OCI-LY7 (cell line): ENCODE measurements around the gene POLR2E. TPM values are rescaled to one million over a fixed set of nuclear protein-coding genes. Genes with fewer than 3 reads are reported as not detected.

Source experiments
- BruUV-seq: library from RNA; stranded (reverse); fragments of 400-500 nt; replicated peaks from 2 replicates; lab custom pipeline; 2021; lab: Mats Ljungman, UMichigan
- CTCF ChIA-PET: fragments of 300-600 bp; sonication (Branson Sonifier 250); formaldehyde crosslinking; loops from one replicate; lab custom pipeline; 2022; ENCODE audit warnings: antibody characterized with exemption; ENCODE audit not compliant: unreplicated experiment; lab: Charles Lee
- POLR2A ChIA-PET: fragments of 300-600 bp; sonication (Branson Sonifier 250); formaldehyde crosslinking; loops from one replicate; lab custom pipeline; 2022; ENCODE audit warnings: antibody characterized with exemption; lab: Charles Lee
- DNase-seq: peaks from one replicate; pipeline ENCODE4 v3.0.0-alpha.2; 2015; ENCODE audit warnings: low spot score
- H2AFZ ChIP-seq: fragments of 200-600 bp; sonication (generic), shearing (Covaris generic); 2 replicates; pipeline ENCODE4 v1.6.1; 2014; ENCODE audit warnings: mild to moderate bottlenecking, antibody characterized with exemption, low read length, moderate library complexity
- H3K27ac ChIP-seq: fragments of 200-600 bp; sonication (generic); 2 replicates; pipeline ENCODE4 v1.5.1; 2014; ENCODE audit warnings: mixed run types, low read depth, mild to moderate bottlenecking, moderate library complexity, low read length, inconsistent platforms; ENCODE audit not compliant: poor library complexity, severe bottlenecking
- H3K36me3 ChIP-seq: fragments of 200-600 bp; sonication (generic); 2 replicates; pipeline ENCODE4 v1.6.1; 2014; ENCODE audit warnings: mild to moderate bottlenecking, antibody characterized with exemption, low read length, moderate library complexity, mixed read lengths; ENCODE audit not compliant: insufficient read depth
- H3K4me1 ChIP-seq: fragments of 200-600 bp; sonication (generic); 2 replicates; pipeline ENCODE4 v1.5.1; 2014; ENCODE audit warnings: mild to moderate bottlenecking, low read length; ENCODE audit not compliant: insufficient read depth, poor library complexity, severe bottlenecking
- H3K4me2 ChIP-seq: fragments of 200-600 bp; sonication (generic); 2 replicates; pipeline ENCODE4 v1.6.1; 2014; ENCODE audit warnings: mild to moderate bottlenecking, low read length
- H3K4me3 ChIP-seq: fragments of 200-600 bp; sonication (generic); 2 replicates; pipeline ENCODE4 v1.5.1; 2014; ENCODE audit warnings: mild to moderate bottlenecking, low read depth, low read length; ENCODE audit not compliant: poor library complexity, severe bottlenecking
- H3K79me2 ChIP-seq: fragments of 200-600 bp; sonication (generic); 2 replicates; pipeline ENCODE4 v1.6.1; 2016; ENCODE audit warnings: low read depth, mild to moderate bottlenecking, low read length, moderate library complexity, mixed read lengths; ENCODE audit not compliant: insufficient read depth
- H3K9me2 ChIP-seq: fragments of 200-600 bp; sonication (generic); 2 replicates; pipeline ENCODE4 v1.6.1; 2016; ENCODE audit warnings: mild to moderate bottlenecking, low read length, mixed read lengths; ENCODE audit not compliant: insufficient read depth
- H3K9me3 ChIP-seq: fragments of 200-600 bp; sonication (generic); 2 replicates; pipeline ENCODE4 v1.6.1; 2014; ENCODE audit warnings: mild to moderate bottlenecking, mixed run types, low read length, mixed read lengths
- H4K20me1 ChIP-seq: fragments of 200-600 bp; sonication (generic); 2 replicates; pipeline ENCODE4 v1.6.1; 2014; ENCODE audit warnings: mild to moderate bottlenecking, antibody characterized with exemption, low read length, moderate library complexity, mixed read lengths; ENCODE audit not compliant: insufficient read depth
- CTCF ChIP-seq: fragments of 200-600 bp; sonication (generic); conservative IDR thresholded peaks from 2 replicates; pipeline ENCODE4 v1.5.1; 2014; ENCODE audit warnings: mild to moderate bottlenecking, antibody characterized with exemption, low read length, moderate library complexity, mixed read lengths
- EZH2phosphoT487 ChIP-seq: fragments of 200-600 bp; sonication (generic); IDR thresholded peaks from 2 replicates; pipeline ENCODE4 v1.6.1; 2018; ENCODE audit warnings: low read depth, borderline replicate concordance, mild to moderate bottlenecking, mixed run types, antibody characterized with exemption, low read length, moderate library complexity, mixed read lengths
- intact Hi-C: fragments of 100-400 bp; cut with micrococcal nuclease; formaldehyde crosslinking; loops from one replicate; pipeline ENCODE4 v1.10.0; 2022; ENCODE audit not compliant: unreplicated experiment
- total RNA-seq, 2 experiments: library from RNA; depleted of rRNA in 1 of 2; stranded (reverse); fragments of >200 nt in 1 of 2; shearing (Covaris generic) in 1 of 2; gene quantifications; 2 replicates each; pipeline ENCODE4 v1.2.3, GENCODE V29; 2014 to 2022

POLR2E gene
- total RNA-seq, 2 experiments from 2014 or later: 153 to 193 TPM

- ChIA-PET CTCF (no interaction called here), POLR2A (interaction anchor here (0.8 to 3.2 kb wide), 2 partner anchors 15 to 20 kb away, joined by 5 to 15 read pairs; partner anchors contain the start of genes CNN2, RNU6-2 and TMEM259)
- Histone ChIP-seq H3K4me3 (peak overlapping the region; percentile 85), H3K9me2 (no peaks in the 10 kb centered on the region), H3K4me2 (peak overlapping the region; percentile 93), H2AFZ (no peak overlapping the region), H3K36me3 (peaks cover 16% of the 10 kb centered on the region), H3K27ac (no peak overlapping the region), H4K20me1 (no peaks in the 10 kb centered on the region; the same call in 1 of the 2 replicates), H3K79me2 (0 out of 2 replicates have a peak, but pooled peaks cover 5% of the 10 kb centered on the region), H3K4me1 (peaks cover 52% of the 10 kb centered on the region), H3K9me3 (no peaks in the 10 kb centered on the region)
- TF ChIP-seq CTCF: no peak
- TF ChIP-seq EZH2phosphoT487: no peak
- BruUV-seq: no TSS peak
- no peak for DNase-seq
- intact Hi-C loops: loop anchor here (2.0 kb wide), 1 partner anchor 15 kb away; the partner anchor contains the start of gene CNN2
These were observed 53.8 kb downstream of the POLR2E start for GRCh38 chr19:1041272-1041834.

- Histone ChIP-seq H3K79me2 (0 out of 2 replicates have a peak, but pooled peaks cover 5% of the 10 kb centered on the region), H3K27ac (peak overlapping the region; percentile 97), H4K20me1 (no peaks in the 10 kb centered on the region; the same call in 1 of the 2 replicates), H3K36me3 (peaks cover 18% of the 10 kb centered on the region), H3K4me1 (peaks cover 51% of the 10 kb centered on the region), H3K9me2 (no peaks in the 10 kb centered on the region), H2AFZ (no peak overlapping the region), H3K4me3 (peak overlapping the region; percentile 85), H3K4me2 (peak overlapping the region; percentile 93), H3K9me3 (no peaks in the 10 kb centered on the region)
- peak; percentile 98 for DNase-seq
- BruUV-seq: no TSS peak
- CTCF ChIA-PET: no interaction called here
- intact Hi-C loops: loop anchor here (2.0 kb wide), 1 partner anchor 14 kb away; the partner anchor contains the start of gene CNN2
- POLR2A ChIA-PET: interaction anchor here (0.8 to 3.2 kb wide), 2 partner anchors 14 to 20 kb away, joined by 5 to 15 read pairs; partner anchors contain the start of genes CNN2, RNU6-2 and TMEM259
- TF ChIP-seq CTCF (no peak), EZH2phosphoT487 (no peak)
These were observed 54.5 kb downstream of the POLR2E start for GRCh38 chr19:1040476-1041271.
